ENCODE data around the gene IRGQ. TPM values are rescaled to one million over a fixed set of nuclear protein-coding genes. Genes with fewer than 3 reads are reported as not detected.
"Not testable (repeated sequence)": the region's sequence is repeated elsewhere in the genome, so short reads cannot be mapped to it uniquely, and the experiment has no call there.

The IRGQ gene
- total and polyA plus RNA-seq, 2 experiments from 2014 or later = 9.6 to 26.2 TPM

DNA sequence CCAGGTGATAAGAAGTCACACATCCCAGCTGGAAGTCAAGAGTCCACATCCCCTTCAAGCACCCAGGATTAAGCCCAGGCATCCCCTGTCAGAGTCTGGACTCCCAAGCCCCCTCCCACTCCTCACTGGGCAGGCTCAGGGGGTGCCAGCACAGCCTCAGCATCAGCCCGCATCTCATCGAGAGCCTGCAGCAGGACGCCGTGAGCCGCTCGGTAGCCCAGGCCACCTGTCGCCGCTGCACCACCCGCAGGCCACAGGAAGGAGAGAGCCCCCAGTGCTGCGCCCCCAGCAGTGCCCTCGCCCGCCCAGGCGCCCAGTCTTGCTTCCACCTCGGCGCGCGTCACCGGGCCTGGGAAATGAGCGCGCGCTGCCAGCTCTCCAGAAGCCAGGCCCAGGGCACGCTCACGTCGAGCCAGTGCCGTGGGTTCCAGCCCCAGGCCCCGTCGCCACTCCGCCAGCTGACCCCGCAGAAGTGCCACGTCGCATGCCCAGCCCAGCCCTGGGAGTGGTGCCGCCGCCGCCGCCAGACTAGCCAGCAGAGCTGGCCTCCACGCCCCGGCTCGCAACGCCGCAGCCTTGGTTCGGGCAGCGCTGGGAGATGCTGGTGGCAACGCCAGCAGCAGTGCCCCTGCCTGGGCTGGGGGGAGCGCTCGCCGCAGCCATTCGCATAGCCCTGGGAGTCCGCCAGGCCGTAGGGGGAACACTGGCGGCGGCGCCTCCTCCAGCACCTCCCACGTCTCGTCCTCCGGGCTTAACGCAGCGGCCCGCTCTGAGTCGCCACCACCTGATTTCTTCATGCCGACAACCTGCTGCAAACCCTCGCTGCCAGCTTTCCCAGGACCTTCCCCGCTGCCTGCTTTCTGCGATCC lies 3.8 kb downstream of the IRGQ start:
- no peak for DNase-seq (ENCODE audit: low spot score)
- 99% methylated on average over 63 of the region's 63 CpGs for WGBS (ENCODE audit: low lambda C conversion rate, missing lambda C conversion rate)
- TF ChIP-seq, protein P1, sequence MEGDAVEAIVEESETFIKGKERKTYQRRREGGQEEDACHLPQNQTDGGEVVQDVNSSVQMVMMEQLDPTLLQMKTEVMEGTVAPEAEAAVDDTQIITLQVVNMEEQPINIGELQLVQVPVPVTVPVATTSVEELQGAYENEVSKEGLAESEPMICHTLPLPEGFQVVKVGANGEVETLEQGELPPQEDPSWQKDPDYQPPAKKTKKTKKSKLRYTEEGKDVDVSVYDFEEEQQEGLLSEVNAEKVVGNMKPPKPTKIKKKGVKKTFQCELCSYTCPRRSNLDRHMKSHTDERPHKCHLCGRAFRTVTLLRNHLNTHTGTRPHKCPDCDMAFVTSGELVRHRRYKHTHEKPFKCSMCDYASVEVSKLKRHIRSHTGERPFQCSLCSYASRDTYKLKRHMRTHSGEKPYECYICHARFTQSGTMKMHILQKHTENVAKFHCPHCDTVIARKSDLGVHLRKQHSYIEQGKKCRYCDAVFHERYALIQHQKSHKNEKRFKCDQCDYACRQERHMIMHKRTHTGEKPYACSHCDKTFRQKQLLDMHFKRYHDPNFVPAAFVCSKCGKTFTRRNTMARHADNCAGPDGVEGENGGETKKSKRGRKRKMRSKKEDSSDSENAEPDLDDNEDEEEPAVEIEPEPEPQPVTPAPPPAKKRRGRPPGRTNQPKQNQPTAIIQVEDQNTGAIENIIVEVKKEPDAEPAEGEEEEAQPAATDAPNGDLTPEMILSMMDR (IDR thresholded peaks at IDR 0.05; ENCODE audit: poor library complexity) = no peak
- TF ChIP-seq EZH2phosphoT487 (IDR thresholded peaks at IDR 0.05; ENCODE audit: low read depth, severe bottlenecking, unreplicated experiment) (no peak), EZH2 (IDR thresholded peaks at IDR 0.05; ENCODE audit: borderline replicate concordance) (no peak)
- Histone ChIP-seq H3K4me1 (ENCODE audit: insufficient read depth) (peaks cover 10% of the 10 kb centered on the region), H3K79me2 (peaks cover 37% of the 10 kb centered on the region), H3K27me3 (no peaks in the 10 kb centered on the region), H3K9me2 (replicated peaks; ENCODE audit: insufficient read depth) (no peaks in the 10 kb centered on the region), H3K9me3 (ENCODE audit: low read depth) (no peaks in the 10 kb centered on the region), H4K20me1 (ENCODE audit: insufficient read depth, poor library complexity, severe bottlenecking) (peaks cover 6% of the 10 kb centered on the region), H3K4me2 (no peak overlapping the region), H2AFZ (no peak overlapping the region), H3K4me3 (no peak overlapping the region), H3K27ac (no peak overlapping the region), H3K36me3 (replicated peaks; ENCODE audit: insufficient read depth, low read depth) (no peaks in the 10 kb centered on the region)

DNA sequence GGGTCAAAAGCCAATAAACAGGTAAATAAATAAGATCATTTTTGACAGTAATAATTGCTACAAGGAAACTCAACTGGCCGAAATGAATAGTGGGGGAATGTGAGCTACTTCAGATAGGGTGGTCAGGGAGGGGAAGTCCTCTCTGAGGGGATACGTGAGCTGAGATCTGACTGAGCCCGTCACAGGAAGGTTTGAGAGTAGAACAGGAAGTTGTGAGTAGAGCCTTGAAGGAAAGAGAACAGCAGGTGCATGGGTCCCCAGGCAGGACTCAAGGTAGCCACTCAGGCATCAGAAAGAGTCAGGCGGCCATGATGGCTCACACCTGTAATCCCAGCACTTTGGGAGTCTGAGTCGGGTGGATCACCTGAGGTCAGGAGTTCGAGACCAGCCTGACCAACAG lies 6.3 kb downstream of the IRGQ start:
- DNase-seq (ENCODE audit: low spot score) = no peak
- no peaks in the 10 kb centered on the region for H3K9me3 ChIP-seq (ENCODE audit: low read depth)
- H3K36me3 ChIP-seq (replicated peaks; ENCODE audit: insufficient read depth, low read depth) = no peaks in the 10 kb centered on the region
- no peaks in the 10 kb centered on the region for H3K9me2 ChIP-seq (replicated peaks; ENCODE audit: insufficient read depth)
- TF ChIP-seq, protein P1 (IDR thresholded peaks at IDR 0.05; ENCODE audit: poor library complexity) = no peak
- no peak for TF ChIP-seq EZH2phosphoT487 (IDR thresholded peaks at IDR 0.05; ENCODE audit: low read depth, severe bottlenecking, unreplicated experiment)
- TF ChIP-seq EZH2 (IDR thresholded peaks at IDR 0.05; ENCODE audit: borderline replicate concordance) = no peak
- H3K4me2 ChIP-seq = no peak overlapping the region
- H3K79me2 ChIP-seq = peaks cover 25% of the 10 kb centered on the region
- no peak overlapping the region for H3K27ac ChIP-seq
- H3K4me1 ChIP-seq (ENCODE audit: insufficient read depth) = peaks cover 10% of the 10 kb centered on the region
- WGBS (ENCODE audit: low lambda C conversion rate, missing lambda C conversion rate) = 92% methylated on average over 6 of the region's 6 CpGs
- H4K20me1 ChIP-seq (ENCODE audit: insufficient read depth, poor library complexity, severe bottlenecking) = peaks cover 6% of the 10 kb centered on the region
- no peaks in the 10 kb centered on the region for H3K27me3 ChIP-seq
- no peak overlapping the region for H2AFZ ChIP-seq
- H3K4me3 ChIP-seq = no peak overlapping the region

DNA sequence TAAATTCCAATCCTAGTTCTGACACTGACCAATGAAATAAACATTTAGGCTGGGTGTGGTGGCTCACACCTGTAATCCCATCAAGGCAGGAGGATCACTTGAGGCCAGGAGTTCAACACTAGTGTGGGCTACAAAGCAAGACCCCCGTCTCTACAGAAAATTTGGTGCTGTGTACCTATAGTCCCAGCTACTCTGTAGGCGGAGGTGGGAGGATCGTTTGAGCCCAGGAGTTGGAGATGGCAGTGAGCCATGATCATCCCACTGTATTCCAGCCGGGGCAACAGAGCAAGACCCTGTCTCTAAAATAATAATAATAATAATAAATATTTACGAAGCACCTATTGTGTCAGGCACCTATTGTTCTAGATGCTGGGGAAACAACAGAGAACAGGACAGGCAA lies 6.7 kb downstream of the IRGQ start:
- WGBS (ENCODE audit: low lambda C conversion rate, missing lambda C conversion rate) = 96% methylated on average over 5 of the region's 5 CpGs
- peaks cover 2% of the 10 kb centered on the region for H4K20me1 ChIP-seq (ENCODE audit: insufficient read depth, poor library complexity, severe bottlenecking)
- no peak overlapping the region for H3K27ac ChIP-seq
- no peak for TF ChIP-seq EZH2phosphoT487 (IDR thresholded peaks at IDR 0.05; ENCODE audit: low read depth, severe bottlenecking, unreplicated experiment)
- TF ChIP-seq EZH2 (IDR thresholded peaks at IDR 0.05; ENCODE audit: borderline replicate concordance) = no peak
- TF ChIP-seq, protein P1 (IDR thresholded peaks at IDR 0.05; ENCODE audit: poor library complexity) = no peak
- H3K79me2 ChIP-seq = peaks cover 21% of the 10 kb centered on the region
- H3K4me3 ChIP-seq = no peak overlapping the region
- H3K36me3 ChIP-seq (replicated peaks; ENCODE audit: insufficient read depth, low read depth) = no peaks in the 10 kb centered on the region
- H3K4me2 ChIP-seq = no peak overlapping the region
- no peaks in the 10 kb centered on the region for H3K9me2 ChIP-seq (replicated peaks; ENCODE audit: insufficient read depth)
- no peak for DNase-seq (ENCODE audit: low spot score)
- peaks cover 7% of the 10 kb centered on the region for H3K4me1 ChIP-seq (ENCODE audit: insufficient read depth)
- no peaks in the 10 kb centered on the region for H3K9me3 ChIP-seq (ENCODE audit: low read depth)
- no peak overlapping the region for H2AFZ ChIP-seq
- no peaks in the 10 kb centered on the region for H3K27me3 ChIP-seq

DNA sequence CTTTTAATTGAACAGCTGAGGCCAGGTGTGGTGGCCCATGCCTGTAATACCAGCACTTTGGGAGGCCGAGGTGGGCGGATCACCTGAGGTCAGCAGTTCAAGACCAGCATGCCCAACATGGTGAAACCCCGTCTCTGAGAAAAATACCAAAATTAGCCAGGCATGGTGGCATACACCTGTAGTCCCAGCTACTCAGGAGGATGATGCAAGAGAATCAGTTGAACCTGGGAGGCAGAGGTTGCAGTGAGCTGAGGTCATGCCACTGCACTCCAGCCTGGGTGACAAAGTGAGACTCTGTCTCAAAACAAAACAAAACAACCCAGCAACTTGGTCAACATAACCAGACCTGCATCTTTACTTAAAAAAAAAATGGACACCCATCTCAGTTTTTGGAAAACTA lies 8.9 kb downstream of the IRGQ start:
- H3K79me2 ChIP-seq; H3K27ac ChIP-seq; H4K20me1 ChIP-seq (ENCODE audit: insufficient read depth, poor library complexity, severe bottlenecking); H3K9me2 ChIP-seq (replicated peaks; ENCODE audit: insufficient read depth); H3K9me3 ChIP-seq (ENCODE audit: low read depth); H3K4me1 ChIP-seq (ENCODE audit: insufficient read depth); DNase-seq (ENCODE audit: low spot score); H3K36me3 ChIP-seq (replicated peaks; ENCODE audit: insufficient read depth, low read depth); H3K4me3 ChIP-seq; H3K4me2 ChIP-seq; H3K27me3 ChIP-seq; H2AFZ ChIP-seq: not testable (repeated sequence)
- 98% methylated on average over 3 of the region's 3 CpGs for WGBS (ENCODE audit: low lambda C conversion rate, missing lambda C conversion rate)
